HG03432 (cell line): ENCODE results near the gene GTPBP10.
"Not testable (repeated sequence)": the region's sequence is repeated elsewhere in the genome, so short reads cannot be mapped to it uniquely, and the experiment has no call there.

Source experiments
- ATAC-seq: cut with Tn5 transposase; IDR thresholded peaks from one replicate; pipeline ENCODE4 v1.9.1; 2021; ENCODE audit warnings: mild to moderate bottlenecking, moderate library complexity; ENCODE audit not compliant: unreplicated experiment

The GTPBP10 gene, protein sequence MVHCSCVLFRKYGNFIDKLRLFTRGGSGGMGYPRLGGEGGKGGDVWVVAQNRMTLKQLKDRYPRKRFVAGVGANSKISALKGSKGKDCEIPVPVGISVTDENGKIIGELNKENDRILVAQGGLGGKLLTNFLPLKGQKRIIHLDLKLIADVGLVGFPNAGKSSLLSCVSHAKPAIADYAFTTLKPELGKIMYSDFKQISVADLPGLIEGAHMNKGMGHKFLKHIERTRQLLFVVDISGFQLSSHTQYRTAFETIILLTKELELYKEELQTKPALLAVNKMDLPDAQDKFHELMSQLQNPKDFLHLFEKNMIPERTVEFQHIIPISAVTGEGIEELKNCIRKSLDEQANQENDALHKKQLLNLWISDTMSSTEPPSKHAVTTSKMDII

DNA sequence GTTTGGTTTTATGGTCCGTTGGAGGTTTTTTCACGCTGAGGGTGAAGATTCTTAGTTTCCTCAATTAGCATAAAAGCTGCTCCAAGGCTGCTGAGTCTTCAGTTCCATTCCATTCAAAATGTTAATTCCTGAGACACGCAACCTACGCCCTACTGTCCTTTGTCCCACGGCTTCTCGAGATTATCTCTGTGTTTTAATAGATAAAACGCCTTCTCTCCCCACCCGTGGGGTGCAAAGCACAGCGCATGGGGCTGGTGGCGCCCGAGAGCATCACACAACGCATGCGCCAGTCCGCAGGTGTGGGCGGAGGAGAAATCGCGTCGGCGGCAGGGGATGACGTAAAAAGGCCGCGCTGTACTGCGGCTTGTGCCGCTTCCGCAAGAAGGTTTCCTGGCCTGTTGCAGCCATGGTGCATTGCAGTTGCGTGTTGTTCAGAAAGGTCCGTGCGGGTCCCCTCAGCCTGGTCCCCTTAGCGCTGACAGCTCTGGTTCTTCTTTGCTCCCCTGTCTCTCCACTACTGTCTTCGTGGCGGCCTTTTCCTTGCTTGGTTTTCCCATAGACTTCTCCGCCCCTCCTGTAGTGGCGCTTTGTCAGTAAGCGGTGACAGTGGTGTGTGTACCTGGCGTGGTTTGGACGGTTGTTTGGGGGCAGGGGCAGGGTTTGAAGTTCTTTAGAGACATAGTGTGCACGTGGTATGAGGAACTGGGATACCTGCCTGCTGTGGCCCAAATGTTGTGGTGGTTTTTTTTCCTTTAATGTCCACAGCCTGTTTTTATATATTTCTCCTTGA, at the start of gene GTPBP10:
TSS of gene GTPBP10 (plus strand) at position 381 of the 790 bp plus-strand sequence. CDS start at position 407, 26 bp downstream.
- ATAC-seq: peak; percentile 98

DNA sequence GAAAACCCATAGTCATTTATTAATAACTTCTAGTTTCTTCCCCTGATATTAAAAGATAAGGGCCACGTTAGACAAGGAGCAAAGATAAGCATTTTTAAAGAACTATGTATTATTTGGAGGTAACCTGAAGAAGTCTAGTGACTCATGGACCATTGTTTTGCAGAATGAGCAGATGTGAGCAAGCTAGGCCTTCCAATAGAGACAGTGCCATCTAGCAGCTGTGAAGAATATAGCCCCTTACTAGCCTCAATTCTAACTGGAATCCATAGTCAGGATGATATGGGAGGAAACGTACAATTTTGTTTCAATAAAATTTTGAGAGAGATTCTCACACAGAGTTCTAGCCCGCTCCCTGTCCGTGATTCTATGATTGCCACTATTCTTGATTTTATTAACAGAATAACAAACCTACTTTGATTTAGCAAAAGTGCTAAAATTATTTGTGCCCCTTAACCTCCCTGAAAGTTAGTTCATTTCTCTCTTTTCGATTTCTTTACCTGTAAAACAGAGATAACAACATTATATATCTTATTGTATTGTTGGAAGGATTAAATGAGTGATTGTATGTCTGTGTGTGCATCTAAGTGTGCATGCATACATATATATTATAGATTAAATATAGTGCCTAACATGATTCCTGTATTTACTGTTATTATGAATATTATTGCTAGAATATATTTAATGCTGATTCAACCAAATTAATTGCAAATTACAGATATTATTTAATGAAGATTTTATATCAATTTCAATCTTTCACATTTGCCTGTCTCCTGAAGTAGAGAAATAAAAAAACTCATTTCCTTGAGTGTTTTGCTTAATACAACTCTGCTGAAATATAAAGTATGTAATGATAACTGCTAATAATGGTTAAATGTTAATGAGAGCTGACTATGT, 48.1 kb upstream of the GTPBP10 start:
- ATAC-seq: peak; percentile 92

DNA sequence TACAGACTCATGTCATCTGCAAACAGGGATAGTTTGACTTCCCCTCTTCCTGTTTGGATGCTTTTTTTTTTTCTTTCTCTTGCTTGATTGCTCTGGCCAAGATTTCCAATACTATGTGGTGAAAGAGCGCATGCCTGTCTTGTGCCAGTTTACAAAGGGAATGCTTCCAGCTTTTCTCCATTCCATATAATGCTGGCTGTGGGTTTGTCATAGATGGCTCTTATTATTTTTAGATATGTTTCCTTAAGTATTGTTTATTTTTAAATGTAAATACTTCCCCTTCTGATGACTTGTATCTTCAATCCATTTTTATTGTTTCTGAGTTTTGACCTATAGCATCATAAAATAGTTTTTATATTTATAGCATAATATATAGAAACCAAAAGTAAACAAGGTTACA, 43.3 kb upstream of the GTPBP10 start:
- no peak for ATAC-seq

DNA sequence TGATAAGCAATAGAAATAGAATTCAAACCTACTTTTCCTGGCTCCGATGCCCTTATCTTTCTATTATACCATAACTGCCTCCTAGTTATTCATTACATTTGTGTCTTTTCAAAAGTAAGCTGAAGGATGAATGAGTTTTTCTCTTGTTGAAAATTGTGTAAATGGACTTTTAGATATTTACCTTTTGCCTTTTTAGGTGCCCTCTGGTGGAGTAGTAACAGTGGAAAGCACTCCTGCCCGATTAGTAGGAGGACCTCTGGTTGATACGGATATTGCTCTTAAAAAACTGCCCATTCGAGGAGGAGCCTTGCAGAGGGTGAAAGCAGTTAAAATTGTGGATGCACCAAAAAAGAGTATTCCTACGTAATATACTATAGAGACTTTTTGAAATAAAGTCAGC, 36.6 kb upstream of the GTPBP10 start:
- no peak for ATAC-seq

DNA sequence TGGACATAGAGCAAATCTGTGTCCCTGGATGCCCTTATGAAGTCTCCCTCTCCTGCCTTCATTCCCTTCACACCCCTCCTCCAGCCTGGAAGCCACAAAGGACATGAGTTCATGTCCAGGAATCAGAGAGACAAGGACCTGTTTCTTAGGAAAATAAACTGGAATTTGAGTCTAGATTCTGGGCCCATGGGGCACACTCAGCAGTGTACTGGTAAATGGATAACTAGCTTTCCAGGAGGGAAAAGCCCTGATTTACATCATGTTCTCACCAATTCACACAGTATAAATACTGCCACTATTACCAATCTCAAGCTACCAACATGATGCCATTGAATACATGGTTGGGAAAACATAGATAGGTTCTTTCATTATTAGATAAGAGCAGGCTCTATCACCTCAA, 35.3 kb upstream of the GTPBP10 start:
- no peak for ATAC-seq

DNA sequence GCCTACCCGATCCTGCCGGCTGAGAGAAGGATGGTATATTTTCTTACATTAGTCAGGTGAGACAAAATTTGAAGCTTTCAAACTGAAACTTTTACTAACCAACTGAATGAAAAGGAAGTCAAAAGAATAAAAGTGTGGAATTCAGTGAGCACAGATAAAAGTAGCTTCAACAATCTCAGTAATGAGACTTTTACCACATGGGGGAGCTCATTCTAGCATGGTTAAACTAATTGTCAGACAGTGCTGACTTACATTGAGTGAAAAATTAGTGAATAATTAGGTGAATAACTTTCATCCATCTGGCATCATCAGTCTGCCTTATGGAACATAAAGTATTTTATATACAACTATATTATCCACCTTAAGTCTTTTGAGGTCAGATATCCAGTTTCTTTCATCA, 33.8 kb upstream of the GTPBP10 start:
- ATAC-seq: no peak

DNA sequence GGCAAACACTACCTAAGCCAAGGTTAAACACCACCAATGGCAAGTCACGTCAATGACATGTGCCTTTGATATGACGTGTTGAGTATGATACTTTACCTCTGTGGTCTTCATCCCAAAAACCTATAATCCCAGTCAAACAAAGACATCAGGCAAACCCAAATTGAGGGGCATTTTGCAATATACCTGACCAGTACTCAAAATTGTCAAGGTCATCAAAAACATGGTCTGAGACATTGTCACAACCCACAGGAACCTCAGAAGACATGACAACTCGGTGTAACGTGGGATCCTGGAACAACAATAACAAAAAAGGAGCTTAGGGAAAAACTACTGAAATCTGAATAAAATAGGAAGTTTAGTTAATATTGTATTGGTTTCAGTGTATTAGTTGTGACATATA, 32.6 kb upstream of the GTPBP10 start:
- no peak for ATAC-seq

DNA sequence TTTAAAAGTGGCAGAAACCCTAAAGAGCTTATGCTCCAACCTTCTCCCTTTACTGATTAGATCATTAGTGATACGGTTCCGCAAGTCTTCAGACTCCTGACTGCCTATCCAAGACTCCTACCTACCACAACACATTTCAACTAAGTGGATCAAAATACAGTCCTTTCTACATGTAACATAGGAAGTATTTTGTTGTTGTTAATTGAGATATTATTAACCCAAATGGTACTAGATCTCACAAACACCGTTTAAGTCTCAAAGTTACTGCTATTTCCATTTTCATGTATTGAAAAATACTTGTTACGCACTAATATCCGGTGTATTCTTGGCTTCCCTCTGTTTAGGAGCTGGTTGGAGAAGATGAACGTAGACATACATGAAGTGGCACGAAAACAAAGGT, 26.5 kb upstream of the GTPBP10 start:
- no peak for ATAC-seq

DNA sequence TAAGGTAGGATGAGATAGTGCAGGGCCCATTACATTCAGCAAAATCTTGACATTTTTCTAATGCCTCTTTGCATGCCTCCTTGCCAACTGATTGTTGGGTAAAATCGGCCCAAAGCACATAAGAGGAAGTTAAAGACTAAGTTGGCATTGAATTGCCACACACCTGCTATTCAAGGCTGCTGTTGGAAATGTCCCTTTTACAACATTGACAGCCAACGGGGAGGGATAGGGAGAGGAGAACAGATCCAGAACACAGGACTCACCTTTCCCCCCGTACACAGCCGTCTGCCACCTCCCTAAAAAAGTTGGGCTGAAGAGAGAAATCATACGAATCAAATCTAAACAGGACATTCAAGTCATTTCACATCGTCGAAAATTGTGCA, 26.1 kb upstream of the GTPBP10 start:
- ATAC-seq: no peak

DNA sequence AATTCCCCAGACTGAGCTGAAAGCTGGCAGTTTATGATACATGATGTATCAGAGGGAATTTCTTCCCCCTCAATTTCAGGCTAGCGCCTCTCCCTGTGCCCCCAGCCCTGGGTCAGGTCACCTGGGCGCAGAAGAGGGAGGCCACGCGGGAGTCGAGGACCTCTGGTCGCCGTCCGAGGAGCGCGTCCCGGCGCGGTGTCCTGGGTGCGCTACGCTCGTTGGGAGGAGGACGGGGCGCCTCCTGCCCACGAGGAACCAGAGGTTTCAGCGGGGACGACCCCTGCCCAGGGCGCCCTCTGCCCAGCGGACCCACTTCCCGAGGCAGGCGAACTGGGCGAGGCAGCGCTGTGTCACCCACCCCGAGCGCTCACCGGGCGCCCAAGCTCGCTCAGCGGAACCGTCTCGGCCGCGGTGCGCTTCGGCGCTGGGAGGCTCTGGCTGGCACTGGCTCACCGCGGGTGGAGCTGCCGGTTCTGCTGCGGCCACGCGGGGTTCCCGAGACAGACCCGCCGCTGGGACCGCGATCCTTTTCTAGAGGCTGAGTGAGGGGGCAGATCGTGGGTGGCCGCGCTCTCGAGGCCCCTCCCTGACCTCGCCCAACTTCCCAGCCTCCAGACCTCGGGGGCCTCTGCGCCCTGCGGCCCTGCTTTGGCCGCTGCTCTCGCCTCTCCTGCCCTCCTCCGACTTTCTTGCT, 25.6 kb upstream of the GTPBP10 start, which contains the start of gene FAM237B:
TSS of gene FAM237B (minus strand) at position 504 of the 694 bp plus-strand sequence. CDS start 1,556 bp downstream, outside the sequence.
- no peak for ATAC-seq

DNA sequence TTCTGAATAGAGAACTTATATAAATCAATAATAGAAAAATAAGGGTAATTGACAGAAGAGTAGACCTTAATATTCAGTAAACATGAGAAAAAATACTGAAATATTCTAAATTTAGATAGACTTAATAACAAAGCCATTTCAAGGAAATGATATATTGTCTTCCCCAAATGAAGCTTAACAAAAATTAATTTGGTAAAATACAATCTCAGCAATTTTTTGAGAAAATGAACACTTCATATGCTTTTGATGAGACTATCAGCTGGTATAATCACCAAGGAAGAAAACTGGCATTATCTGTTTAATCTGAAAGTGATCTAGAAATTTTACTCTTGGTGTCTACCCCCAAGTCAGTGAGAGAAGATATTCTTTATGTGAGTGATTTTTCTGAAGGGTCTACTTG, 23.7 kb upstream of the GTPBP10 start:
- ATAC-seq: no peak

DNA sequence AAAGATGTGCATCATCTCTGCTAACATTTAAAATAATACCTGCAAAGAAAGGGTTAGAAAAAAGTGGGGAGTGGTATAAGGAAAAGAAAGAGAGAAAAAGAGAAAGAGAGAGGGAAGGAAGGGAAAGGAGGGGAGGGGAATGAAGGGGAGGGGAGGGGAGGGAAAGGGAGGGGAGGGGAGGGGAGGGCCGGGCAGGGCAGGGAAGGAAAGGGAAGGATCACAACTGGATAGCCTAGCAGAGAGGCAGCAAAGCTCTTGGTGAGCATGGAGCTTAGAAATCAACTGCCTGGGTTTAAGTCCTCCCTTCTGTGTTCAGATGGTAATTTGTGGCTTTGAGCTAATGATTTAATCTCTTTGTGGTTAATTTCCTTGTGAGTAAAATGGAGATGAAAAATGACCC, 20.0 kb upstream of the GTPBP10 start:
- ATAC-seq: no peak

DNA sequence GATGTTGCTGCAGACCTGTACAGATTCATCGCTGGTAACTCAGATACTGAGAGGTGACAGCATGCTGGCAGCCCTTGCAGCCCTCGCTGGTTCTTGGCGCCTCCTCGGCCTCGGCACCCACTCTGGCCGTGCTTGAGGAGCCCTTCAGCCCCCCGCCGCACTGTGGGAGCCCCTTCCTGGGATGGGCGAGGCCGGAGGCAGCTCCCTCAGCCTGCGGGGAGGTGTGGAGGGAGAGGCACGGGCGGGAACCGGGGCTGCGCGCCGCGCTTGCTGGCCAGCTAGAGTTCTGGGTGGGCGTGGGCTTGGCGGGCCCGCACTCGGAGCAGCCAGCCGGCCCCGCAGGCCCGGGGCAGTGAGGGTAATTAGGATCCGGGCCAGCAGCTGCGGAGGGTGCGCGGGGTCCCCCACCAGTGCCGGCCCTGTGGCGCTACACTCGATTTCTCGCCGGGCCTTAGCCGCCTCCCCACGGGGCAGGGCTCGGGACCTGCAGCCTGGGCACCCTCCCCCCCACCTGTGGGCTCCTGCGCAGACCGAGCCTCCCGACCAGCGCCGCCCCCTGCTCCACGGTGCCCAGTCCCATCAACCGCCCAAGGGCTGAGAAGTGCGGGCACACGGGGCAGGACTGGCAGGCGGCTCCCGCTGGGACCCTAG, 12.2 kb upstream of the GTPBP10 start:
- no peak for ATAC-seq

DNA sequence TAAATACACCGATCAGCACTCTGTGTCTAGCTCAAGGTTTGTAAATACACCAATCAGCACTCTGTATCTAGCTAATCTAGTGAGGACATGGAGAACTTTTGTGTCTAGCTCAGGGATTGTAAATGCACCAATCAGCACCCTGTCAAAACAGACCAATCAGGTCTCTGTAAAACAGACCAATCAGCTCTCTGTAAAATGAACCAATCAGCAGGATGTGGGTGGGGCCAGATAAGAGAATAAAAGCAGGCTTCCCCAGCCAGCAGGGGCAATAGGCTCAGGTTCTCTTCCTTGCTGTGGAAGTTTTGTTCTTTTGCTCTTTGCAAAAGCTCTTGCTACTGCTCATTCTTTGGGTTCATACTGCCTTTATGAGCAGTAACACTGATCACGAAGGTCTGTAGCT, 11.6 kb upstream of the GTPBP10 start:
- not testable (repeated sequence) for ATAC-seq

DNA sequence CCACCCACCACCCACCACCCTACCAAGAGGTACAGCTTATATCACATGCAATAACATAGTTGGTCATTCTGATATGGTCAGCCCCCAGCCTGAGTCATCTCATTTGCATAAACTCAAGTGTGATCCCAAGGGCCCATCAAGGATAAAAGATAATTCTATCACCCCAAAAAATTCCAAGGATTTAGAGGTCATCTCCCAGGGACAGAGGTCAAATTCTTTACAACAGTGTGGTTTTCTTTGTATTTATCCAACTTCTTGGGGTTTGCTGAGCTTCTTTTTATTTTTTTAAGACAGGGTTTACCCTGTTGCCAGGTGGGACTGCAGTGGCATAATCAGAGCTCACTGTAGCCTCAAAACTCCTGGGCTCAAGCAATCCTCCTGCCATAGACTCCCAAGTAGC, 9.4 kb upstream of the GTPBP10 start:
- ATAC-seq: no peak

DNA sequence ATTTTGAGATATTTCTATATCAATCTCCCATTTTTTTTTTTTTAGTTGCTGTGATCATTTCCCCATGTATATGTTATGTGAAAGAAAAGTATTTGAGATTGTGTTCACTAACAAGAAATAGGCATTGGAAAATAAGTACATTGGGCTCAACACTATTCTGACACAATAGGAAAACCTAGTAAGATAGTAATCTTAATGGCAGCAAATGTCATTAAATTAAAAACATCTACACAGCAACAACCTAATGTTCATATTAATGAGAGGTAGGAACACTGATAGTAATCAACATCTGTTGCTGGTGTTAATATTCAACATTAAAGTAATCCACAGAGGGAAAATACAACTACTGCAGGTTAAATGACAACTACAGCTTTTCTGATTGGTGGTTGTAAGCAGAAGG, 1.5 kb upstream of the GTPBP10 start:
- no peak for ATAC-seq

DNA sequence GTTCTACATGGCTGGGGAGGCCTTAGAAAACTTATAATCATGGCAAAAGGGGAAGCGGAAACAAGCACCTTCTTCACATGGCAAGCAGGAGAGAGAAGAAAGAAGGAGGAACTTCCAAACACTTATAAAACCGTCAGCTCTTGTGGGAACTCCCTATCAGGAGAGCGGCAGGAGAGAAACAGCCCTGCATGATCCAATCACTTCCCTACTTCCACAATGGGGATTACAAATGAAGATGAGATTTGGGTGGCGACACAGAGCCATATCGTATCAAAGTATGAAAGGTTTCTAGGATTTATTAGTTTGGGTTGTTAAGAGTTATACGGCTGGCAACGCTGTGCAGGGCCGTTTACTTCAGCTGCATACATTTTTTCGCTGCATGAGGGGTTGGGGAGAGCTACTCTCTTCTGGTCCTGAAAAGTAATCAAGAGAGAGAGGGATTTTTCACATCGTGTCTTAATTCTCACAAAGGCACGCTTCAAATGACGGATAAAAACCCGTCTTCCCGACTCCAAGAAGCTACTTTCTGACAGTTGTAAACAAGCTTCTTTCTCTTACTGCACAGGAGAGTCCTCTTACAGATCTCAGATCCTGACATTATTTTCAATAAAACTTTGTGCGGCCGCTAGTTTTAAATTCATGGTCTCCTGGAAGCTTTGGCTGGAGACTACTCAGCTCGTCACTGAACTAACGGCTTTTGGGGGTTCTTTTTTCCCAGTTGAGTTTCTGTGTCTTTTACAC, 751 bp upstream of the GTPBP10 start:
- ATAC-seq: peak; percentile 26

DNA sequence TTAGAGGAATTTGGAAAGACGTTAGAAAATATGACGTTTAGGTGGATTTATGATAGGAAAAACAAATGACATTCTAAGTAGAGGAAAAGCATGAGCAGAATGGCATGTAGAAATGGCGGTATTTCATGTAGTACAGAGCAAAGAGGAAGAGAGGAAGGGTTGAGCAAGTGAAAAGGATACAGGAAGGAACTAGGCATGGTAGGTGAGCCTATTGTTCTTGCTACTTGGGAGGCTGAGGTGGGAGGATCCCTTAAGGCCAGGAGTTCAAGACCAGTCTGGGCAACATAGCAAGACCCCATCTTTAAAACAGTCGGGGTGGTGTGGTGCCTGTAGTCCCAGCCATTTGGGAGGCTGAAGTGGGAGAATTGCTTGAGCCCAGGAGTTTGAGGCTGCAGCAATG, 1.2 kb downstream of the GTPBP10 start:
- no peak for ATAC-seq

DNA sequence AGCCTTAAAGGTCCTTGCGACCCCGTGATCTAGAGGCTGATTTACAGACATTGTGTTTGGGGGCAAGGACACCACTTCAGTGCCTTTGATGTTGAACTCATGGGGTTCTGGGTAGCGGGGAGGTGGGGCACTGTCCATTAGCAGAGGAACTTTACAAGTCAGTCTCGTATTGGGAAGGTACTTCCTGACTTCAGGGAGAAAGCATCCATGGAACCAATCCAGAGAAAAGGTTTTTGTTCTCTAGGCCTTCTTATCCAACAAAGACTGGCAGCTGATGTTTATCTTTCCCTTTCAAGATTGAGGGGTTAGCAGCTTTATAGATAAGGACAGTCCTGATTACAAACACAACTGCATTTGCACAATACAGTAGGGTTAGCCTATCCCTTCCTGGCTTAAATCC, 2.8 kb downstream of the GTPBP10 start:
- ATAC-seq: no peak
